Activated naive CD8-positive, alpha-beta T cell (primary cell): ENCODE measurements around the gene DHRS4L2.
"Not testable (repeated sequence)": the region's sequence is repeated elsewhere in the genome, so short reads cannot be mapped to it uniquely, and the experiment has no call there.

ENCODE experiments used
- H3K27ac Mint-ChIP-seq: one replicate; pipeline ENCODE4 v1.8.0; 2021; ENCODE audit warnings: mixed read lengths
- H3K27me3 Mint-ChIP-seq: one replicate; pipeline ENCODE4 v1.8.0; 2021; ENCODE audit warnings: mixed read lengths
- H3K36me3 Mint-ChIP-seq: one replicate; pipeline ENCODE4 v1.8.0; 2021; ENCODE audit warnings: mixed read lengths
- H3K4me1 Mint-ChIP-seq: one replicate; pipeline ENCODE4 v1.8.0; 2021; ENCODE audit warnings: low read depth, mixed read lengths
- H3K4me3 Mint-ChIP-seq: one replicate; pipeline ENCODE4 v1.8.0; 2021; ENCODE audit warnings: mild to moderate bottlenecking, mixed read lengths
- H3K9me3 Mint-ChIP-seq: one replicate; pipeline ENCODE4 v1.8.0; 2021; ENCODE audit warnings: low read depth, mixed read lengths

Gene DHRS4L2

GRCh38 chr14:24029687-24030086 is 41.0 kb downstream of the DHRS4L2 start:
- not testable (repeated sequence) for H3K27me3 Mint-ChIP-seq

GRCh38 chr14:24031331-24031730 is 42.6 kb downstream of the DHRS4L2 start:
- not testable (repeated sequence) for H3K27me3 Mint-ChIP-seq, H3K36me3 Mint-ChIP-seq, H3K9me3 Mint-ChIP-seq, H3K27ac Mint-ChIP-seq, H3K4me1 Mint-ChIP-seq, H3K4me3 Mint-ChIP-seq

More at GRCh38 chr14:24029687-24030086, 41.0 kb downstream of the DHRS4L2 start:
- H3K36me3 Mint-ChIP-seq, H3K4me3 Mint-ChIP-seq, H3K9me3 Mint-ChIP-seq, H3K4me1 Mint-ChIP-seq, H3K27ac Mint-ChIP-seq: not testable (repeated sequence)

- Mint-ChIP-seq H3K27me3 (no peaks in the 10 kb centered on the region), H3K4me1 (peaks cover 9% of the 10 kb centered on the region), H3K9me3 (no peaks in the 10 kb centered on the region), H3K36me3 (no peaks in the 10 kb centered on the region), H3K4me3 (no peak overlapping the region), H3K27ac (no peak overlapping the region)
Measured at GRCh38 chr14:24032727-24033418, 44.1 kb downstream of the DHRS4L2 start.

- H3K4me1 Mint-ChIP-seq, H3K27ac Mint-ChIP-seq, H3K36me3 Mint-ChIP-seq, H3K27me3 Mint-ChIP-seq, H3K9me3 Mint-ChIP-seq: not testable (repeated sequence)
- H3K4me3 Mint-ChIP-seq: peak overlapping the region; percentile 78
Measured at GRCh38 chr14:24035769-24036168, 47.0 kb downstream of the DHRS4L2 start.

GRCh38 chr14:24036169-24036962 is 47.6 kb downstream of the DHRS4L2 start:
- H3K27ac Mint-ChIP-seq: peak overlapping the region; percentile 93
- no peaks in the 10 kb centered on the region for H3K9me3 Mint-ChIP-seq
- peaks cover 9% of the 10 kb centered on the region for H3K4me1 Mint-ChIP-seq
- H3K27me3 Mint-ChIP-seq: no peaks in the 10 kb centered on the region
- no peaks in the 10 kb centered on the region for H3K36me3 Mint-ChIP-seq
- peak overlapping the region; percentile 98 for H3K4me3 Mint-ChIP-seq

GRCh38 chr14:24036963-24037657 is 48.4 kb downstream of the DHRS4L2 start:
- peak overlapping the region; percentile 98 for H3K4me3 Mint-ChIP-seq
- H3K36me3 Mint-ChIP-seq, H3K27me3 Mint-ChIP-seq, H3K9me3 Mint-ChIP-seq, H3K4me1 Mint-ChIP-seq: not testable (repeated sequence)
- peak overlapping the region; percentile 93 for H3K27ac Mint-ChIP-seq

- Mint-ChIP-seq H3K9me3 (no peaks in the 10 kb centered on the region), H3K27ac (no peak overlapping the region), H3K36me3 (no peaks in the 10 kb centered on the region), H3K27me3 (no peaks in the 10 kb centered on the region), H3K4me1 (peaks cover 9% of the 10 kb centered on the region), H3K4me3 (no peak overlapping the region)
Measured at GRCh38 chr14:24037658-24038037, 48.9 kb downstream of the DHRS4L2 start.

- Mint-ChIP-seq H3K9me3 (no peaks in the 10 kb centered on the region), H3K4me1 (peaks cover 9% of the 10 kb centered on the region), H3K27me3 (no peaks in the 10 kb centered on the region), H3K4me3 (no peak overlapping the region), H3K27ac (no peak overlapping the region), H3K36me3 (no peaks in the 10 kb centered on the region)
Measured at GRCh38 chr14:24038686-24039085, 50.0 kb downstream of the DHRS4L2 start.

GRCh38 chr14:24040692-24041091 is 52.0 kb downstream of the DHRS4L2 start:
- Mint-ChIP-seq H3K9me3 (no peaks in the 10 kb centered on the region), H3K4me1 (peaks cover 19% of the 10 kb centered on the region), H3K27me3 (no peaks in the 10 kb centered on the region), H3K36me3 (no peaks in the 10 kb centered on the region), H3K4me3 (no peak overlapping the region), H3K27ac (no peak overlapping the region)

- H3K27ac Mint-ChIP-seq: no peak overlapping the region
- H3K9me3 Mint-ChIP-seq: no peaks in the 10 kb centered on the region
- H3K36me3 Mint-ChIP-seq: no peaks in the 10 kb centered on the region
- no peak overlapping the region for H3K4me3 Mint-ChIP-seq
- no peaks in the 10 kb centered on the region for H3K27me3 Mint-ChIP-seq
- H3K4me1 Mint-ChIP-seq: peaks cover 13% of the 10 kb centered on the region
Measured at GRCh38 chr14:24042746-24043145, 54.0 kb downstream of the DHRS4L2 start.

GRCh38 chr14:24049002-24049401 is 60.3 kb downstream of the DHRS4L2 start:
- H3K4me3 Mint-ChIP-seq: not testable (repeated sequence)

GRCh38 chr14:24050753-24051152 is 62.0 kb downstream of the DHRS4L2 start:
- H3K9me3 Mint-ChIP-seq, H3K27me3 Mint-ChIP-seq, H3K36me3 Mint-ChIP-seq: not testable (repeated sequence)
- H3K27ac Mint-ChIP-seq: peak overlapping the region; percentile 37
- H3K4me3 Mint-ChIP-seq: peak overlapping the region; percentile 84
- peaks cover 20% of the 10 kb centered on the region for H3K4me1 Mint-ChIP-seq

More at GRCh38 chr14:24049002-24049401, 60.3 kb downstream of the DHRS4L2 start:
- H3K27ac Mint-ChIP-seq, H3K36me3 Mint-ChIP-seq, H3K27me3 Mint-ChIP-seq, H3K9me3 Mint-ChIP-seq: not testable (repeated sequence)
- peaks cover 31% of the 10 kb centered on the region for H3K4me1 Mint-ChIP-seq

- Mint-ChIP-seq H3K27ac (peak overlapping the region; percentile 37), H3K27me3 (peaks cover 8% of the 10 kb centered on the region), H3K4me3 (peak overlapping the region; percentile 84)
Measured at GRCh38 chr14:24051176-24051788, 62.6 kb downstream of the DHRS4L2 start.

GRCh38 chr14:24051789-24052655 is 63.3 kb downstream of the DHRS4L2 start, which contains the start of gene CARMIL3:
Gene CARMIL3 (plus strand): TSS chr14:24052009. CDS start chr14:24052154, 145 bp downstream.
- H3K36me3 Mint-ChIP-seq: no peaks in the 10 kb centered on the region
- peak within 1 kb of the TSS; percentile 93 for H3K27ac Mint-ChIP-seq
- peaks cover 18% of the 10 kb centered on the region for H3K4me1 Mint-ChIP-seq
- H3K9me3 Mint-ChIP-seq: no peaks in the 10 kb centered on the region
- peaks cover 8% of the 10 kb centered on the region for H3K27me3 Mint-ChIP-seq
- peak within 1 kb of the TSS; percentile 94 for H3K4me3 Mint-ChIP-seq

More at GRCh38 chr14:24051176-24051788, 62.6 kb downstream of the DHRS4L2 start:
- Mint-ChIP-seq H3K4me1 (peaks cover 18% of the 10 kb centered on the region), H3K9me3 (no peaks in the 10 kb centered on the region), H3K36me3 (no peaks in the 10 kb centered on the region)
